NCI-H2196 (cell line): ENCODE data around the gene AKR1C2.
"Not testable (repeated sequence)": the region's sequence is repeated elsewhere in the genome, so short reads cannot be mapped to it uniquely, and the experiment has no call there.

Experiments
- DNase-seq: peaks from one replicate; lab custom pipeline; 2025; ENCODE audit not compliant: unreplicated experiment; lab: John Stamatoyannopoulos, UW

AKR1C2 gene

GRCh38 chr10:5003127-5004029 is at the start of gene AKR1C2:
Gene AKR1C2, minus strand, starts transcription at chr10:5003857. Its CDS starts 22 bp downstream, at chr10:5003835.
- not testable (repeated sequence) for DNase-seq

GRCh38 chr10:5052951-5053500 is 49.4 kb upstream of the AKR1C2 start:
- not testable (repeated sequence) for DNase-seq

DNA sequence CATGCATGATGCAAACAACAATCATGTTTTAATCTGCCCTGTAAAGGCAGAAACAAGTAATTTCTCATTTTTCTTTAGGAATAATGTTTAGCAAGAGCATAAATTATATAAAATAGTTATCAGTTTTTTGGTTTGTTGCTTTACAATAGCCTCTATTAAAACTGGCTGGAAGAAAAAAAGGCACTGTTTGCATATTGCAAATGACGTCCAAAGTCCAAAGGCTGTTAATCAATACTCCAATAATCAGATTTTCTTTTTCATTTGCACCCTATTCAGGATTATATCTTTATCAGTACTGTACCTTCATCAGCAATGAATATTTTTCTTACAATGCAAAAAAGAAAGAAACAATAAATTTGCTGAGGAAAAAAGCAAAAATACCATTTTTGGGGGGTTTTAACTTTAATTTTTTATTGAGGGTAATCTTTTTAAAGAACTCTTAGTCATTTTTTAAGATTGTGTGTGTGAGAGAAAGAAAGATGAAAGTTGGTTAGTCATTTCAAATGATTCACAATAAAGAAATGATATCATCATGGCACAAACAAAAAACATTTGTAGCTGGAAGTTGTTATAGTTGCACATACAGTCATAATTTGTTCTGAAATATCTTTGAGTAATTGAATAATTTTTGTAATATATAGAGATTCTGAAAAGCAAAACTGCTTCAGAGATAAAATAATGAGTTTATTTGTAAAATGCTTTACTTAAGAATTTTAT is 44.4 kb upstream of the AKR1C2 start:
- DNase-seq = no peak

GRCh38 chr10:5047055-5047454 is 43.4 kb upstream of the AKR1C2 start:
- not testable (repeated sequence) for DNase-seq

DNA sequence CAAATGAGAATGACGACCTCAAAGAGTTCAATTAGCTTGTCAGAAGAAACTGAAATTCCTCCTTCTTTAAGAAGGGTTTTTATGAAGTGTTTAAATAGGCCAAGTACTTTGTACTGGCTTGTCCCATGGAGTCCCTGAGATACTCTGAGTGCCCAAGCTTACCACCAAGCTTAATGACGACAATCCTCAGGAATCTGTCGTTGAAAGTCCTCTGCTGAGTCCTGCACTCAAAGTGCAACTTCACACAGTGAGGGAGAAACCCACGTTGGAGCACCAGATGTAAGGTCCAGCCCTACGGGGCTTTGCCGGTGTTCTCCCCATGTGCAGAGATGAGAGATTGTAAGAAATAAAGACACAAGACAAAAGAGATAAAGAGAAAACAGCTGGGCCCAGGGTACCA is 42.8 kb upstream of the AKR1C2 start:
- DNase-seq = no peak

GRCh38 chr10:5045095-5045494 is 41.4 kb upstream of the AKR1C2 start:
- DNase-seq = no peak

- DNase-seq = peak; percentile 3
These were observed 40.1 kb upstream of the AKR1C2 start for GRCh38 chr10:5043716-5044115.

GRCh38 chr10:5042922-5043321 is 39.3 kb upstream of the AKR1C2 start:
- no peak for DNase-seq

- no peak for DNase-seq
These were observed 37.9 kb upstream of the AKR1C2 start for GRCh38 chr10:5041471-5042023.

DNA sequence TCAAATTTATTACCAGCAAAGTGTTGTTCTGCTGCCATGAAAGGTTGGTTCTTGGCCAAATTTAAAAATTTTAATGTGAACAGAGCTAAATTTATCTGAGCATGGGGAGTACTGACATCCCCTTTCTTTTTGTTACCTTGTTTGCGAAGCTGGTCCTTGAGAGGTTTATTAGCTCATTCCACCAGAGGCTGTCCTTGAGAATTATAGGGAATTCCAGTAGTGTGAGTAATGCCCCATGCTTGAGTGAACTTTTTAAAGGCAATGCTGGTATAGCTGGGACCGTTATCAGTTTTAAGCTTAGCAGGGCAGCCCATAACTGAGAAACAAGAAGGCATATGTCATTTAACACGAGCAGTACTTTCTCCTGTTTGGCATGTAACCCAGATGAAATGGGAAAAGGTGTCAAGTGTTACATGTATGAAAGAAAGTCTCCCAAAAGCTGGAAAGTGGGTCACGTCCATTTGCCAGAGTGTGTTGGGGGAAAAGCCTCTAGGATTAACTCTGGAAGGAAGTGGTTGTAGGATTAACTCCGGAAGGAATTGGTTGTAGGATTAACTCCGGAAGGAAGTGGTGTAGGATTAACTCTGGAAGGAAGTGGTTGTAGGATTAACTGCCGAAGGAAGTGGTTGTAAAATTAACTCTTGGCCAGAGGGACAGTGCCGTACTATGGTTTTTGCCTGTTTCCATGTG is 37.3 kb upstream of the AKR1C2 start:
- no peak for DNase-seq

- no peak for DNase-seq
These were observed 36.5 kb upstream of the AKR1C2 start for GRCh38 chr10:5040010-5040673.

DNA sequence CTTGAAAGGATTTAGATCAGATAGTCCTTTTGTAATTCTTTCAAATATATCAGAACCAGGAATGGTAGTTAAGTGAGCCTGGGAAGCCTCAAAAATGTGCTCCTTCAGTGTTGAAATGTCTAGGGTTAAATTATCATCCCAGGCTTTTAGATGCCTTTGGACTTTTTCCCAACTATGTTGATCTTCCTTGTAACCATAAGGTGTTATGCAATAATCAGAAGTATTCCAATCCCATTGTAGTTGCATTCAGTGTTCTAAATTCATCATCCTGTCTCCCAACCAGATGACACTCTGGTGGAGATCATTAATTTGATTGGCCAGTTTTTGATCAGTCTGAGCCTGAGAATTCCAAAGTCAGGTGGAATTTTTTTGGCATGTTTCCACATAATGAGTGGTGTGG is 35.1 kb upstream of the AKR1C2 start:
- DNase-seq = no peak

- no peak for DNase-seq
These were observed 34.4 kb upstream of the AKR1C2 start for GRCh38 chr10:5038101-5038500.

DNA sequence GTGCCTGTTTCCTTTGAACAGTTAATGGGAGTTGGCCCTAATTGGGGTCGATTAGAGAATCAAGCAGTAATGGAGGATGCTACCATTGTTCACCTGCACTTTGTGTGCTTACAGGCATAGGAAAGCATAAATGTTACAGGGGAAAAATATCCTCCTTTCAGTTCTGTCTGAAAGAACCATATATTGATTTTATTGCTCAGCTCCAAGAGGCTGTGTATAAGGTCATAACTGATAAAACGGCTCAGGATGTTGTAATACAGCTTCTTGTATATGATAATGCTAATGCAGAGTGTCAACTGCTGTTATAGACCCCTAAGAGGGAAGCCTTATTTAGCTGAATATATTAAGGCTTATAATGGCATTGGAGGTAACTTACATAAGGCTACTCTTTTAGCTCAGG is 32.9 kb upstream of the AKR1C2 start:
- DNase-seq = no peak

DNA sequence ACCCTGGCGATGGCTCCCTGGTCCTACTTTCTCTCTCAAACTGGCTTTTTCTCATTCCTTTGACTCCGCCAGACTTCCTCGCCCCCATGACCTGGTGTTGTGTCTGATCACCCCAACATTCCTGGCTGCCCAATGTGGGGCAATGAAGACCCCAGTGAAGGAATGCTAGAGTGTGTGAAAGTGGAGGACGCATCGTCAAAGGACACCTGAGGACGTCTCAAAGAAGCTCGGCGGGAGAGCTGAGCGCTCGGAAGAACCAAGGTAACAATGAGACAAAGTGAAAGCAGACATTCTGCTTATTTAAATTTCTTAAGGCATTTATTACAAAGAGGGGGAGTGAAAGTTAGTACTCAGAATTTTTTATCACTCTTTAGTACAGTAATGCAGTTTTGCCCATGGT is 31.7 kb upstream of the AKR1C2 start:
- no peak for DNase-seq

DNA sequence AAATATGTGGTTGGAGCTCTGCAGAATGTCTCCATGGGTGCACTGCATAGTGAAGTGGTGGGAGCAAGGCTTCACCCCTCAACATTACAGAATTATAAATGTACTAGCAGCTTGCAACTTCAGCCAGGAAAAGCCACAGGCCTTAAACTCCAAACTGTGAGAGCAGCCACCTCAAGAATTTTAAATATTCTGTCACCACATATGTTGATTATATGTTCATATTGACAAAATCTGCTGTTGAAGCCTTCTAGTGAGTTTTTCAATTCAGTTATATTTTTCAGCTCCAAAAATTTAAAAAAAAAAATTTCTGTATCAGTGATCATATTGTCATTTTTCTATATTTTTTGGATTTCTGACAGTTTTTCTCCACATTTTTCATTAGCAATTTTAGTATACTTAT is 30.9 kb upstream of the AKR1C2 start:
- DNase-seq = no peak

GRCh38 chr10:5033061-5033778 is 29.6 kb upstream of the AKR1C2 start:
- no peak for DNase-seq

DNA sequence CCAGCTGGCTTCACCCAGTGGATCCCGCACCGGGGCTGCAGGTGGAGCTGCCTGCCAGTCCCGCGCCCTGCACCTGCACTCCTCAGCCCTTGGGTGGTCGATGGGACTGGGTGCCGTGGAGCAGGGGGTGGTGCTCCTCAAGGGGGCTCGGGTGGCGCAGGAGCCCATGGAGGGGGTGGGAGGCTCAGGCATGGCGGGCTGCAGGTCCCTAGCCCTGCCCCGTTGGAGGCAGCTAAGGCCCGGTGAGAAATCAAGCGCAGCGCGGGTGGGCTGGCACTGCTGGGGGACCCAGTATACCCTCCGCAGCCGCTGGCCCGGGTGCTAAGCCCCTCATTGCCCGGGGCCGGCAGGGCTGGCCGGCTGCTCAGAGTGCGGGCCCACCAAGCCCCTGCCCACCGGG is 28.8 kb upstream of the AKR1C2 start:
- DNase-seq = not testable (repeated sequence)

DNA sequence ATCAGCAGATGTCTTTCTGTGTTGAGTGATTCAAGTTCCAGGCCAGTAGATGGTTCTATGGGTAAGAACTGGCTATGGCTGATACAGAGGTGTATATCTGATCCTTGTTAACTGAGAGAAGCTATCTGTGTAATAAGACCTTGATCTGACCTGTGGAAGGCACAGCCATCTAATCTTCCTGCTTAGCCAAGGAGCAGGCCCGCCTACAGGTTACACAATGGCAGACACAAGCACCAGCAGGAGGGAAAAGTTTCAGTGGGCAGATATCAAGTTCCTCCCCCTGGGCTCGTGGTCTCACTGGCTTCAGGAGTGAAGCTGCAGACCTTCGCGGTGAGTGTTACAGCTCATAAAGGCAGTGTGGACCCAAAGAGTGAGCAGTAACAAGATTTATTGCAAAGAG is 27.9 kb upstream of the AKR1C2 start:
- DNase-seq = not testable (repeated sequence)

- no peak for DNase-seq
These were observed 27.3 kb upstream of the AKR1C2 start for GRCh38 chr10:5030989-5031388.
